ENCODE measurements around the gene ZNF593.

Gene ZNF593

GRCh38 chr1:26171084-26172072, 1.7 kb downstream of the ZNF593 start, which contains the start of gene ZNF593OS:
TSS of gene ZNF593OS (minus strand) at chr1:26171832. CDS start at chr1:26171661, 171 bp downstream.
- no peak for DNase-seq

- DNase-seq: no peak
These were observed 5.6 kb downstream of the ZNF593 start for GRCh38 chr1:26175346-26175745.

- no peak for DNase-seq
These were observed 7.5 kb downstream of the ZNF593 start, which contains the start of gene CNKSR1 for GRCh38 chr1:26177182-26177684. TSS of gene CNKSR1 (plus strand) at chr1:26177491. CDS start at chr1:26177548, 57 bp downstream.

DNA sequence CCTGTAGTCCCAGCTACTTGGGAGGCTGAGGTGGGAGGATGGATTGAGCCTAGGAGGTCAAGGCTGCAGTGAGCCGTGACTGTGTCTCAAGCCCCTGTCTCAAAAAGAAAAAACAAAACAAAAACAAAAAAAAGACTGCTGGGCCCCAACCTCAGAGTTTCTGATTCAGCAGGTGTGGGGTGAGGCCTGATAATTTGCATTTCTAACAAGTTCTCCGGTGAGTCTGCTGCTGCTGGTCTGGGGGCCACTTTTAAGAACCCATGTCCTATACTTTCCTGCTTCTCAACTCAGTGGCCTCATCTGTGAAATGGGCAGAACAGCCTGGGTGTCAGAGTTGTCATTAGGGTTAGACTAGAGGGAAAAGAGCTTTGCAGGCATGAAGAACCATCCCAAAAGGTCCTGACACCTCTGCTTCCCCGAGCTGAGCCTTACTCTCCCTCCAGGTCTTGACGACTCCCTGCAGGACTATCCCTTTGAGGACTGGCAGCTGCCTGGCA, 10.3 kb downstream of the ZNF593 start:
- DNase-seq: no peak

DNA sequence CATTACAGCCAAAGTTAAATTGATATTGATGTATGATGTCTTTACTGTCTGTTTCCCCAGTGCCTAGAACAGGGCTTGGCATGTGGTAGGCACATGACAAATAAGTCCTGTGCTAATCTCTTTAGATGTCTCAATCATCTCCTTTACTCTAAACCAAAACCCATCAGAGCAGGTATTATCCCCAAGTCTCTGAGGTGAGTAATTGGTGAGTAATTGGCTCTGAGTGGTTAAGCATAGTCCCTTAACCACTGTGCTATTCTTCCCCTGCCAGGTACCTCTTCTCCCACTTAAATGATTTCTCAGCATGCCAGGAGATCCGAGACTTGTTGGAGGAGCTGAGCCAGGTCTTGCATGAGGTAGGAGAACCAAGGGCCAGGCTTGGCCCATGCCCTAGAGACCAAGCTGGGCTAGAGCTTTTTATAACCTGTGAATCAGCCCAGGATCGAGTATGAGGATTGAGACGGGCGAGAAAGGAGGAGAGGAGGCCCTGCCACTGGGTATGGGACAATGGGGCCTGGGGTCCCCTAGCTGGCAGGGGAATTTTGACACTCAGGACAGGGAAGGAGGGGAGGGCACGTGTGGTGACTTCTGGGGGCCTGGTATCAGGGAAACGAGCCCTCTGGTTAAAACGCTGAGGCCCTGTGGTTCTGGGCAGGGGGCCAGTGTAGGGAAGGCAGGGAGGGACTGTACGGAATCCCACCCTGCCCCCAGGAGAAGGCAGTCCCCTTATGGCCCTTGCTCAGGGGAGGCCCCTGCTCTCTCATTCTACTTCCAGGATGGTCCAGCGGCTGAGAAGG, 12.1 kb downstream of the ZNF593 start:
- DNase-seq: no peak

GRCh38 chr1:26182383-26182696, 12.6 kb downstream of the ZNF593 start:
- DNase-seq: no peak

- DNase-seq: no peak
These were observed 14.4 kb downstream of the ZNF593 start for GRCh38 chr1:26184086-26184485.

DNA sequence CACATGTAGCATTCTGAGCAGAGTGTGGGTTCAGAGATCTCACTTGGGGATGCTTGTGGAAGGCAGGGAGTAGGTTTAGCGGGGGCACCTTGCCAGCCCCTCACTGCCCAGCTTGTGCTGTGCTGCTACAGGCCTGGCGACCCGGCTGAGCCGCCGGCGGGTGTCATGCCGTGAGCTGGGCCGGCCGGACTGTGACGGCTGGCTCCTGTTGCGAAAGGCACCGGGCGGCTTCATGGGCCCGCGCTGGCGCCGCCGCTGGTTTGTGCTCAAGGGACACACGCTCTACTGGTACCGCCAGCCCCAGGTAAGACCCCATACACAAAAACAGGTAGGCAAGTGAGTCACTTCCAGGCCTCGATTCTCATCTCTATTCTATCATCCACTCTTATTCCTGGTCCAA, 15.2 kb downstream of the ZNF593 start:
- no peak for DNase-seq

GRCh38 chr1:26187882-26188281, 18.2 kb downstream of the ZNF593 start:
- DNase-seq: no peak

GRCh38 chr1:26188477-26188876, 18.8 kb downstream of the ZNF593 start:
- DNase-seq: no peak

GRCh38 chr1:26189331-26189730, 19.6 kb downstream of the ZNF593 start:
- no peak for DNase-seq

DNA sequence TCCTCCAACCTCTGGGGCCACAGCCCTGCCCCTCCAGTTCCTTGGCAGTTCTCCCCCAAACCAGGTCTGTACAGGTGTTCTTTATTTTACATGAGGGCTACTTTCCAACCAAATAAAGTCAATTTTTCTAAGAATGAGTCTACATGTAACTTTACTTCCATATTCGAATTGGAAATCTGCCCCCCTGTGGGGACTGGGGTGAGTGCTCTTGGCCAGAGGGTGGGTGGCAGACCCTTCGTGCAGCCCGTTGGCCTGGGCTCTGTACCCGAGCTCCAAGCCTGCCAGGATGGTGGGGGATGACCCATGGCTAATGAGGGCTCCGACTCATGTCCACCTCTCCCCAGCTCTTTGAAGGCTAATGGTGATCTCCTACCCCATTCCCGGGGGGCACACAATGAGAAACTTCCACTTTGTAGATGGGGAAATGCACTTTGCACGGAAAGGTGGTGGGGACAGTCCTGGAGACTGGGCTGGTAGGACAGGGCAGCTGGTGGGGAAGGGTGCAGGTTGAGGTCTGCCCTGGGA, 20.1 kb downstream of the ZNF593 start:
- no peak for DNase-seq

GRCh38 chr1:26190373-26190987, 20.8 kb downstream of the ZNF593 start, which contains the start of gene CATSPER4:
TSS of gene CATSPER4 (plus strand) at chr1:26190602. CDS start at chr1:26190628, 26 bp downstream.
- no peak for DNase-seq

DNA sequence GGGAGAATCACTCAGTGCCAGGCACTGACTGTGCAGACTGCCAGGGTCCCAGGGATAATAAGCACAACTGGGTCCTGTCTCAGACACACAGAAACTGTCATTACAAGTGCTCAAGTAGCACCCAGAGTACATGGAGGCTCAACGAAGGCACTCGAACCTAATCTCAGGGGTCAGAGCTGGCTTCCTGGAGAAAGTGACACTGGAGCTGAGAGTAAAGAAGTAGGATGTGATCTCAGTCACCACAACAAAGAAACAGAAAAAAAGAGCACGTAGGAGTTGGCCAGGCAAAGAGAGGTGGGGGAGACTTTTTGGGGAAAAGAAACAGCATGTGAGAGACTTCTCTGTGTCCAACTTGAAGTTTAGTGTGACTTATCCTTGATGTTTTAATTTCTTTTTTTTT, 22.0 kb downstream of the ZNF593 start:
- no peak for DNase-seq

DNA sequence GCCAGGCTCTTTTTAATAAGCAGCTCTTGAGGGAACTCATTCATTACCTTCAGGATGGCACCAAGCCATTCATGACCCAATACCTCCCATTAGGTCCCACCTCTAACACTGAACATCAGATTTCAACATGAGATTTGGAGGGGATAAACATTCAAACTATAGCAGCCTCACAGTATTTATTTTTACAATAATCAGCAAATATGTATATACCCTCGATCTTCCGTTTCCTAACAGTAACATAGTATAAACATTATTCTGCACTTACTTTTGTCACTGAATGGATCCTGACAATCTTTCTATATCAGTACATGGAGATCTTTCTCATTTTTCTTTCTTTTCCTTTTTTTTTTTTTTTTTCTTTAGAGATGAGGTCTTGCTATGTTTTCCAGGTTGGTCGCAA, 26.1 kb downstream of the ZNF593 start:
- no peak for DNase-seq

DNA sequence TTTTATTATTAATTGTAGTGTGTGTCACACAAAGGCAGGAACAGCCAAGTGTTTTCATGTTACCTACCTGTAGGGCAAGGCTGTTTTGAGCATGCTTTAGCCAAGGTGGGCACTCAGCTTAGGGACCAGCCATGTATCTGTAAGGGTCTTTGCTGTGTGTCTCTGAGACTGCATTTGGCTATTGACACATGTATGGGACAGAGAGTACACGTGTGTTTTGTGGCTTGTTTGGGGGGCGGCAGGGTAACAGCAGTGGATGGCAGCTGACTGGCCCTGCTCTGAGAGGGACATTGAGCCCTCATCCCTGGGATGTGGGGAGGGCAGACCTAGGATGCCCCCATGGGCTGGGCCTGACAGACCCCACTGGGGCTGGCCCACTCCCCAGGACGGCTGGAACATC, 27.6 kb downstream of the ZNF593 start:
- no peak for DNase-seq

- no peak for DNase-seq
These were observed 28.1 kb downstream of the ZNF593 start for GRCh38 chr1:26197813-26198212.

GRCh38 chr1:26200413-26200812, 30.7 kb downstream of the ZNF593 start:
- DNase-seq: no peak

DNA sequence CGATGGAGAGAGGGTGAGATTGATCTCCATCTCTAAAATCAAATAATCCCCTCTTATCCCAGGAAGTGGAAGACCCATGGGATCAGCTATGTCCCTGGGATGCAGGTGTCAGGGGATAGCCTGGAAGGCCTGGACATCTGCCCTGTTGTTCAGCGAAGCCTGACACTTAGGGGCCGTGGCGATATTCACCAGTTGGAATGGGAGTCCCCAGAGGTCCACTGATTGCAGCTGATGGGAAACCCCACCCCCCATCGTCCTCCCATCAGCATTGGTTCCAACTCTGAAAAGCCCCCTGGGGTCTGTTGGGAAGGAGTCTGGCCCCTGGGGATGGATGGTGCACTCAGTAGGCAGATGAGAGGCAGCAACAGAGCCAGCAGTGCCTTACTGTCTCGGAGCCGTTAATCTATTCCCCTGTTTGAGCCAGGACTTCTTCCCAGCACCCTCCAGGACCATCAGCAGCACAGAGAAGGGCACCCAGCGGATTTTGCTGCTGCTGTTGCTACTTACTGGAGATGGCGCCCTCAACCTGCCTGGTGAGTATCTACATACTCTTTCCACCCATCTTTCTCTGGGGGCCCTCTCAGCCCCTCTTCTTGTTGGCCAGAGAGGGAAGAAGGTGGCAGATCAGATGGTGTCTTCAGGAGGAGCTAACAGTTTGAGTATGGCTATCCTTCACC, 34.1 kb downstream of the ZNF593 start:
- DNase-seq: no peak

DNA sequence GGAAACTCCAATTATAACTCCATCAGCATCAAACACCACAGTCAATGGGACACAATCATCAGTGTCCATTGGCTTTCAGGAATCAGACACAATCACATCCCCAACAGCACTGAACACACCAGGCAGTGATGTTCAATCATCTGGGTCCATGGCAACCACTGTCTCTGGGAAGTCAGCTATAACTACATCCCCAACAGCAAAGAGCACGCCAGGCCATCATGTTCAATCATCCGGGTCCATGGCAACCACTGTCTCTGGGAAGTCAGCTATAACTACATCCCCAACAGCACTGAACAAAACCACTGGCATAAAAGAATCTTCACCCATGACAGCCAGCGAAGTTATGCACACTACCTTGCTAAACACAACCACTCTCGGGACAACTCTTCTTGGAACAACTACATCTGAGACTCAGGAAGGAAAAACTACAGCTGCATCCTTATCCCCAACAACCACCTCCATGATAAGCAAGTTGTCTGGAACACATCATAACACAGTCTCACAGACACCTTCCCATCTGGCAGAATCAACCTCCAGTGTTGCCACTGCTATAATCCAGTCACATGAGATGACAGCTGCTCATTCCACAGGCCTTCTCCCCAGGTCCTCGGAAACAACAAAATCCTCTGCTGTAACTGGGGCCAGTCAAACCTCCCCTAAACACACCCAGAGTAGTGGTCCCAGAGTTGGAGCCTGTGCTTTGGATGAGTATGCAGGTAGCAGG, 40.6 kb downstream of the ZNF593 start:
- no peak for DNase-seq

DNA sequence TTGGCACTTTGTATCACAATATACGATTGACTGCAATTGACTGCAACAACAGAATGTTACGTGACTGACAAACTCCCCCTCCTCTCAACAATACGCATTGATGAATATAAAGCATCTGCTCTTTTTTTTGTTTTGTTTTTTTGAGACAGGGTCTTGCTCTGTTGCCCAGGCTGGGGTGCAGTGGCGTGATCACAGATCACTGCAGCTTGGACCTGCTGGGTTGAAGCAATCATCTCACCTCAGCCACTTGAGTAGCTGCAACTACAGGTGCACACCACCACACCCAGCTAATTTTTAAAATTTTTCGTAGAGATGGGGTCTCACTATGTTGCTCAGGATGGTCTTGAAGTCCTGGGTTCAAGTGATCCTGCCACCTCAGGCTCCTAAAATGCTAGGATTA, 43.0 kb downstream of the ZNF593 start:
- no peak for DNase-seq

Measured in stimulated activated naive CD4-positive, alpha-beta T cell treated with Interleukin-2 at 50 U/mL for 16 hours (primary cell).